Measurements from ENCODE around the gene NUP210L. TPM values are rescaled to one million over a fixed set of nuclear protein-coding genes. Genes with fewer than 3 reads are reported as not detected.

NUP210L gene
- total RNA-seq, 1 experiment from 2014 or later: 0.07 TPM

- DNase-seq (ENCODE audit: low read depth): no peak
- in situ Hi-C loops (cut with HindIII; ENCODE audit: low pct_unique_long_range_greater_than_20kb, low sequenced_read_pairs): no loop called here
Measured at GRCh38 chr1:153959454-153959853, 195.4 kb downstream of the NUP210L start.

- no peak for DNase-seq (ENCODE audit: low read depth)
- in situ Hi-C loops (cut with HindIII; ENCODE audit: low pct_unique_long_range_greater_than_20kb, low sequenced_read_pairs): no loop called here
Measured at GRCh38 chr1:153958961-153959260, 196.0 kb downstream of the NUP210L start.

DNA sequence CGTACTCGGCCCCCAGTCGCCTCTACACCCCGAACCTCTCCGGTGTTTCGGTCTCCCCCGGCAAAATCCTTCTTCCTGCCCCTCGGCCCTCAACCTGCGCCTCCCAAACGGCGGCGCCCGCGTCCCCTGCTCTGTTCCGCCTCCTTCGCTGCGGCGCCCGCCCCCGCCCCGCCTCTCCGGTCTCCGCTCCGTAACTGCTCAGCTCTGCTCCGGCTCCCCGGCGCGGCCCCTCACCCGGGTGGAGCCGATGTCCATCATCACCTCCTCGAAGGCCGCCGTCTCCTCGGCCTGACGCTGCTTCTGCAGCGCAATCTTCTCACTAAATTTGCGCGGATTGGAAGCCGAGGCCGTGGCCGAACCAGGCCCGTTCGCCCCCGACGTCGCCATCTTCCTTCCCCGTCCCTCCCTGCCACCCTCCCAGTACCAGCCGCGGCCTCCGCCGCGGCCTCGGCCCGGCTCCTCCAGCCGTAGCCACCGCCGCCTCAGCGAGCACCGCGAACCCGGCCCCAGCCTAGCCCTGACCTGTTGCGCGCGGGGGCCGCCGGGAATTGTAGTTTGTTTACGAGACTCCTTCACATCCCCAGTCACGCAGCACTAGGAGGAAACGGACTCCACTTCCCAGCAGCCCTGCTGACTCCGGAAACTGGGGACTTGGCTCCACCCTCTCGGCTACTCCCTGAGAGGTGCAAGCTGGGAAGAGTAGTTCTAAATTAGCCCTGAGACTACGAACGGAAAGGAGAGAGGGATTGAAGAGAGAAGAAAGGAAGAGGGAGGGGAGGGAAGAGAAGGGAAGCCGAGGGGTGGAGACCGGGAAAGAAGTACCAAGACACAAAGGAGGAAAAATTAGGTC lies 196.5 kb downstream of the NUP210L start, which contains the start of gene CRTC2:
Gene CRTC2 (minus strand): TSS at position 502 of the 850 bp plus-strand sequence. CDS start 115 bp downstream, at position 387.
- in situ Hi-C loops (cut with HindIII; ENCODE audit: low pct_unique_long_range_greater_than_20kb, low sequenced_read_pairs): no loop called here
- DNase-seq (ENCODE audit: low read depth): peak; percentile 97

- no peak for DNase-seq (ENCODE audit: low read depth)
- in situ Hi-C loops (cut with HindIII; ENCODE audit: low pct_unique_long_range_greater_than_20kb, low sequenced_read_pairs): no loop called here
Measured at GRCh38 chr1:153957744-153958110, 197.1 kb downstream of the NUP210L start.

- no peak for DNase-seq (ENCODE audit: low read depth)
- in situ Hi-C loops (cut with HindIII; ENCODE audit: low pct_unique_long_range_greater_than_20kb, low sequenced_read_pairs): no loop called here
Measured at GRCh38 chr1:153956997-153957715, 197.7 kb downstream of the NUP210L start.

DNA sequence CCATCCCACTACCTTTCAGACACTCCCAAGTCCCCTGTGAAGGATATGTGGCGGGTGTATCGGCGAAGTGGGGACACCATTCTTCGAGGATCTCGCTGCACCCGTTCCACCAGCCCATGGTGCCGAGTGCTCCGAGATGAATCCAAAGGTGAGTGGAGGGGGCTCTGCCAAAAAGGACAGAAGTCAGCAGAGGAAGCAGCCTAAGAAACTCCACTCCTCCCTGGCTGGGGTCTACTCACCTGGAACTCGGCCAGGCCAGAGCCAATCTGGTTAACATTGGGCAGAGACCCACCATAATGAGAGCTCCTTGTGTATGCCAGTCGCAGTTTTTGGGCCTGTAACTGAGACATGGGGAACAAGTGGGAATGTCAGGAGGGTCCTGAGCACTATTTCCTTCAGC lies 200.0 kb downstream of the NUP210L start:
- DNase-seq (ENCODE audit: low read depth): no peak
- in situ Hi-C loops (cut with HindIII; ENCODE audit: low pct_unique_long_range_greater_than_20kb, low sequenced_read_pairs): no loop called here

DNA sequence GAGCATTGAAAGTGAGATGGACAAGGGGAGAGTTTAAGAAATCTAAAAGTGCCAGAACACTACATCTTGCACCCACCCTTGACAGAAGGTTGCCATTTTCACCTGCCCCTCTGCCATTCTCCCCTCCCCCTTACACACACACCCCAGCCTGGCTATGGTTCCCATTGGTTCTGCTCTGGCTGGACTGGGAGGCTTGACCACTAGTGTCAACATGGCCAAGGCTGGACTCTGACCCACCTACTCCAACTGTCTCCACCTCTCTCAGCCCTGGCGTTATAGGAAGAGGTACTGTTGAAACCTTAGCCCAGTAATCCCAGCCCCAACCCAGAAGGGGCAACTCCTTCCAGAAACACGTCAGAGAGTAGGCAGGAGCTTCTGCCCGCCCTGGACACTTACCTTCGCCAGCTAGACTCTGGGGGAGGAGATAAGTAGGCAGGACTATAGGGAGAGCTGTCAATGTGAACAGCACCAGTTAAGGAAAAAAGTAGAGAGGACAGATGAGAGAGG lies 201.0 kb downstream of the NUP210L start:
- DNase-seq (ENCODE audit: low read depth): no peak

DNA sequence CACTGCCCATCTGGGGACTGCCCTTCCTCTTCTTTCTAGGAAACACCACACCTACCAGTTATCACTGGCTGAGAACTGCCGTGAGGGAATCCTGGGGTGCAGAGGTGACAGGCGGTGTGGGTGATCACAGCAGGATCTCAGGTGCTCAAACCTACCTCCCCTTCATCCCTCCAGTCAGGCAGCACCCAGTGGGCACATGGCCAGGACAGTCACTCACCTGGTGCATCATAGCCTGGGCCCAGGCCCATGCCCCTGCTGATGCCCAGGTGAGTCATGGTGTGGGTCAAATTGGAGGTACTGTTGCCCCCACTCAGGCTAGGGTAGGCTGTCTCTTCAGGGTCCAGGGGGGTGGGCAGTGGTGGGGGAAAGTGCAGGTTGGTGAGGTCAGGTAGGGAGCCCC lies 203.1 kb downstream of the NUP210L start:
- in situ Hi-C loops (cut with HindIII; ENCODE audit: low pct_unique_long_range_greater_than_20kb, low sequenced_read_pairs): no loop called here
- DNase-seq (ENCODE audit: low read depth): no peak

More for the DNA sequence above, 201.0 kb downstream of the NUP210L start:
- in situ Hi-C loops (cut with HindIII; ENCODE audit: low pct_unique_long_range_greater_than_20kb, low sequenced_read_pairs): no loop called here

DNA sequence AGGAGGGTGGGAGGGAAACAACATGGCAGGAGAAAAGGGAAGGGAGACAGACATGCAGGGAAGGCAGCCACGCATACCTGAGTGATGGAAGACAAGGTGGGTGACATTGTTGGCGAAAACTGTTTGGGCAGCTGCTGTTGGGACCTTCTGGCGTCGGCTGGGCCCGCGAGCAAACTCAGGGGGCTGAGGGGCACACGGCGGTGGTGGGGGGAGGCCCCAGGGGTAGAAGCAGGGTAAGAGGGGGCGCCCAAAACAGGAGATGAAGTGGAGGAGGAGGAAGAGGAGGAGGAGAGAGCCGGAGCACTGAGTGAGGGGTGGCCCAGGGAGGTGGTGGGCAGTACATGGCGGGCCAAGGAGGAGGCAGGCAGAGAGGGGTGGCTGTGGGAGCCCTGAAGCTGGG lies 203.7 kb downstream of the NUP210L start:
- in situ Hi-C loops (cut with HindIII; ENCODE audit: low pct_unique_long_range_greater_than_20kb, low sequenced_read_pairs): no loop called here
- no peak for DNase-seq (ENCODE audit: low read depth)

DNA sequence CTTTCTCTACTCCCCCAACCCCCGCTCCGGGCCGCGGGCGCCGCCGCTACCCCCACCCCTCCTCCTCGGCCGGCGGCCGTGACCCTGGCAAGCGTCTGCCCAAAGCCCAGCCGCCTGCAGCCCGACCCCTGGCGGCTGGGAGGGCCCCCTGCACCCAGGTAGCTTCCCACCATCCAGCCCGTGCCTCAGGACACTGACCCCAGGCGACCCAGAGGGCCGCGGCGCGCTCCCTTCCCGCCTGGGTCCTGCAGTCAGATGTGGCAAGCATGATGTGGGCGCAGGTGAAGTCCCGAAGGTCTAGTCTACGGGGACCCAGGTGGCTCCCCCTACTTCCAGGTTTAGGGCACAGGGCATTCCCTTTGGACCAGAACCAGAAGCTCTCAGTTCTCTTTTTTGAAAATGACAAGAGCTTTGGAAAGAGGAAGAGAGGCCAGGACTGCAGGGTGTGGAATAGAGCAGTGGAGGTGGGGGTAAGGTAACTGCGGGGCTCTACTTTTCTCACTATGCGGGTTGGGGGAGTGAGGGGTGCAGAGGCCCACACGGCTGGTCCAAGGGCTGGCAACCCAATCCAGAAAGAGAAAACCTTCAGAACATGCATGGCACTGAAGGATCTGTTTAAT lies 208.1 kb downstream of the NUP210L start, which contains the start of gene DENND4B:
Gene DENND4B (minus strand): TSS at position 97 of the 620 bp plus-strand sequence. CDS start 2,344 bp downstream, outside the sequence.
- DNase-seq (ENCODE audit: low read depth): peak; percentile 73
- in situ Hi-C loops (cut with HindIII; ENCODE audit: low pct_unique_long_range_greater_than_20kb, low sequenced_read_pairs): no loop called here

GRCh38 chr1:153945795-153946621 lies 208.9 kb downstream of the NUP210L start:
- in situ Hi-C loops (cut with HindIII; ENCODE audit: low pct_unique_long_range_greater_than_20kb, low sequenced_read_pairs): no loop called here
- peak; percentile 83 for DNase-seq (ENCODE audit: low read depth)

DNA sequence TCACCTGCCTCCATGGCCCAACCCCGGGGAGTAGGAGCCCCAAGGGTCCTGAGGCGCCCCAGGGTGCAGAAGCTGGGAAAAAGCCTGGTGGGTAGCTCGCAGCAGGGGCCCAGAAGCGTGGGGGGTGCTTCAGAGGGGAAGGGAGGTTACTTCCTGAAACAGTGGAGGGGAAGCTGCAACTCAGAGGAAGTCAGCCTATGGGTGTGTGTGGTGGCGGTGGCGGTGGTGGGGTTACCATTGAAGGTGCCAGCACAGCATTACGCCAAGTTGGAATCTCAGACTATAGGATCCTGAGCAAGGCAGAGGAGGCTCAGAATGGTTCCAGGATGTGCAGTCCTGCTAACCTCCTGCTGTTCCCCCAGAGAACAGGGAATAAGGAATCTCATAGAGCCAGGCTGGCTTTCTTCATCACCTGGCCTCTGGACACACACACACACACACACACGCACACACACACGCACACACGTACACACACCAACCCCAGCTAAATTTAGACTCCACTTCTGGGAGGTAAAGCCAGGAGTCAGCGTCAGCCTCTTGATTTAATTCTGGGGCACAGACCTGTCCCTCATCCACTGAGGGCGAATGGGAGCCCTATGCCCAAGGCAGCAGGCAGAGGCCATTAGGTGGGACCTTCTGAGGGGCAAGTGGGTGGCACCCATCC lies 209.6 kb downstream of the NUP210L start:
- in situ Hi-C loops (cut with HindIII; ENCODE audit: low pct_unique_long_range_greater_than_20kb, low sequenced_read_pairs): no loop called here

DNA sequence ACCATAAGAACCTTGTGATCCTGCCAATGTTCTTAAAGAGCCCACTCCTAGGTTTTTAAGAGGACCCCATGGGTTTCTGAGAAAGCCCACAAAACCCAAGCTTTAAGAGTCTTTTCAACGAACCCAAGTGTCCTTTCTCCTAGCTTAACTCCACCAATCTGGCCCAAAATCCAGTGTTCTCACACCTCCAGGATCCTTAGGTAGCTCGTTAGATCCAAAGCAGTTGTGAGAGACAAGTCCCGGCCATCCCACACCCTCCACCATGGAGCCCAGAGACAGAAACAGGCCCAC lies 210.1 kb downstream of the NUP210L start:
- in situ Hi-C loops (cut with HindIII; ENCODE audit: low pct_unique_long_range_greater_than_20kb, low sequenced_read_pairs): no loop called here

More for the DNA sequence above, 209.6 kb downstream of the NUP210L start:
- no peak for DNase-seq (ENCODE audit: low read depth)

DNA sequence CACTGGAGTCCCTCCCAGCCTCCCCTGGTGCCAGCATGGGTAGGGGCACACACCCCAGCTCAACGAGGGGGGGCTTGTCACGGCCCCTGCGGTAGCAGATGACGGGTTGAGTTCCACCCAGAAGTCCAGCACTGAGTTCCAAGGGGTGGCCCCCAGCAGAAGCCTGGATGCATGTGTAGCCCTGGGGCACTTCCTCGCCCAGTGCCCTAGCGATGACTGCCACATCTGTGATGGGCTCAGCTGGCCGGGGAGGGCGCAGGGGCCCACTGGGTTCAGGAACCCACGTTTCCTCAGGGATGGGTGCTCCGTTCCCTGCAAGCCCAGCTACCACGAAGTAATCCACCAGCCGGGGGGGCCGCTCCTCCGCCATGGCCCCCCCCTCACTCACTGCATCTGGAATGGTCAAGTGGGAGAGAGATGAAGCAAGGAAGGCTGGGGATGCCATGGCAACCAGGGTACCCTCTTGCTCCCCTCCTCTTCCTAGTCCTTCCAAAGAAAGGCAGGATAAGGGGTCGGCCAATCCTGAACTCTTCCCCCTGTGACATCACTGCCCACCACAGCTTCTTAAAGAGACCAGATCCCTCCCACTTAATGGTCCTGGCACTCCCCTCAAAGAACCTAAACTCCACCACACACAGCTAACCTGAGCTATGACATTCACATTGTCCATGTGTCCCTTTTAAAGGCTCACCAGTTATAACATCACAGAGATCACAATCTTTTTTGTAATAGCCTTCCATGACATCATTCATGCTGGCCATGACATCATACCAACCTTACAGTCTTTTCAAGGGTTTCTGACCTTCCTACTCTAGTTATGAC lies 210.7 kb downstream of the NUP210L start:
- DNase-seq (ENCODE audit: low read depth): no peak
- in situ Hi-C loops (cut with HindIII; ENCODE audit: low pct_unique_long_range_greater_than_20kb, low sequenced_read_pairs): no loop called here

More for the DNA sequence above, 210.1 kb downstream of the NUP210L start:
- no peak for DNase-seq (ENCODE audit: low read depth)

- in situ Hi-C loops (cut with HindIII; ENCODE audit: low pct_unique_long_range_greater_than_20kb, low sequenced_read_pairs): no loop called here
- DNase-seq (ENCODE audit: low read depth): no peak
Measured at GRCh38 chr1:153942766-153943549, 211.9 kb downstream of the NUP210L start.

Measured in Caki2 (cell line).